HepG2 (cell line): ENCODE data around the gene EYA4. TPM values are rescaled to one million over a fixed set of nuclear protein-coding genes. Genes with fewer than 3 reads are reported as not detected.

Experiments used
- ATAC-seq: fragments of 200-7000 bp; cut with Tn5 transposase; 3 replicates; pipeline ENCODE4 v1.9.1; 2020; ENCODE audit warnings: mild to moderate bottlenecking, moderate library complexity
- BruUV-seq: library from RNA; stranded (reverse); fragments of 400-500 nt; replicated peaks from 2 replicates; lab custom pipeline; 2021; lab: Mats Ljungman, UMichigan
- CTCF ChIA-PET: fragments of 300-600 bp; formaldehyde crosslinking; extraction: SDS; loops from one replicate; lab custom pipeline; 2021; ENCODE audit warnings: low total read pairs, inconsistent platforms, low intra/inter-chr PET ratio; lab: Yijun Ruan, JAX
- POLR2A ChIA-PET: fragments of 350-600 bp; sonication (Branson Sonifier 250); formaldehyde crosslinking; loops from one replicate; lab custom pipeline; 2020; ENCODE audit warnings: antibody characterized with exemption, inconsistent platforms; lab: Yijun Ruan, JAX
- DNase-seq: peaks from one replicate; pipeline ENCODE4 v3.0.0-alpha.2; 2015; ENCODE audit warnings: low spot score
- FAIRE-seq: peaks from 3 replicates; lab custom pipeline; 2011; peaks lifted over from hg19 to GRCh38; lab: Jason Lieb, UNC
- H2AFZ ChIP-seq: one replicate; pipeline ENCODE4 v1.6.1; 2011; ENCODE audit warnings: low read length, inconsistent platforms
- H3K27ac ChIP-seq: fragments of 300-600 bp; 3 replicates; pipeline ENCODE4 v1.8.0; 2011; ENCODE audit warnings: mixed run types, mild to moderate bottlenecking, mixed read lengths, low read length, inconsistent platforms; ENCODE audit not compliant: insufficient read depth; ENCODE audit errors: extremely low read length
- H3K27me3 ChIP-seq, 2 experiments: fragments of 200-600 bp in 1 of 2; 2 replicates in 1 of 2; 3 replicates in 1 of 2; pipeline versions ENCODE4 v1.6.0 to v1.8.0; 2011; ENCODE audit warnings: low read length in 2 of 2, mild to moderate bottlenecking in 2 of 2, moderate library complexity in 2 of 2, inconsistent platforms in 1 of 2; ENCODE audit not compliant: insufficient read depth in 2 of 2, control insufficient read depth in 1 of 2
- H3K36me3 ChIP-seq, 2 experiments: fragments of 200-600 bp in 1 of 2; replicated peaks in 1 of 2; 2 replicates in 1 of 2; 3 replicates in 1 of 2; pipeline versions ENCODE4 v1.5.1 to v1.8.0; 2011; ENCODE audit warnings: low read length in 2 of 2, inconsistent platforms in 1 of 2; ENCODE audit not compliant: insufficient read depth in 2 of 2, control insufficient read depth in 1 of 2
- H3K4me1 ChIP-seq: 2 replicates; pipeline ENCODE4 v1.5.1; 2012; ENCODE audit warnings: low read length, inconsistent platforms; ENCODE audit not compliant: insufficient read depth
- H3K4me2 ChIP-seq: 2 replicates; pipeline ENCODE4 v1.6.0; 2011; ENCODE audit warnings: low read depth, low read length, inconsistent platforms
- H3K4me3 ChIP-seq, 3 experiments: fragments of 200-600 bp in 1 of 3; sonication (generic), shearing (Covaris generic) in 1 of 3; replicated peaks in 1 of 3; 2 replicates each; pipeline ENCODE4 v1.5.1; 2011 to 2016; ENCODE audit warnings: low read length in 3 of 3, inconsistent platforms in 2 of 3, low read depth in 2 of 3, mild to moderate bottlenecking in 2 of 3, control low read depth in 1 of 3, mixed read lengths in 1 of 3; ENCODE audit not compliant: insufficient read depth in 1 of 3
- H3K79me2 ChIP-seq: one replicate; pipeline ENCODE4 v1.6.1; 2011; ENCODE audit warnings: low read length, inconsistent platforms; ENCODE audit not compliant: insufficient read depth
- H3K9ac ChIP-seq: 2 replicates; pipeline ENCODE4 v1.6.0; 2011; ENCODE audit warnings: mild to moderate bottlenecking, low read depth, low read length, inconsistent platforms; ENCODE audit not compliant: insufficient read depth
- H3K9me3 ChIP-seq: 2 replicates; pipeline ENCODE4 v1.5.1; 2012; ENCODE audit warnings: mild to moderate bottlenecking, low read length
- H4K20me1 ChIP-seq: 2 replicates; pipeline ENCODE4 v1.6.0; 2011; ENCODE audit warnings: inconsistent platforms, mild to moderate bottlenecking, low read length, moderate library complexity; ENCODE audit not compliant: insufficient read depth
- GTF2F1 ChIP-seq: fragments of 150-350 bp; IDR thresholded peaks from 2 replicates; pipeline ENCODE4 v1.6.1; 2014; ENCODE audit warnings: low read length
- GZF1 ChIP-seq: sonication (generic); formaldehyde crosslinking; IDR thresholded peaks from 2 replicates; pipeline ENCODE4 v1.5.1; 2020; ENCODE audit warnings: mild to moderate bottlenecking, missing genetic modification reagents
- HHEX ChIP-seq: IDR thresholded peaks from 2 replicates; pipeline ENCODE4 v1.6.1; 2016; ENCODE audit warnings: control low read depth
- JUN ChIP-seq: sonication (generic); formaldehyde crosslinking; IDR thresholded peaks from 2 replicates; pipeline ENCODE4 v1.4.0; 2020; ENCODE audit warnings: mild to moderate bottlenecking, missing genetic modification reagents
- MAZ ChIP-seq, 2 experiments: sonication (generic) in 1 of 2; formaldehyde crosslinking in 1 of 2; IDR thresholded peaks; 2 replicates each; pipeline versions ENCODE4 v1.5.0 to v1.6.1; 2012 to 2020; ENCODE audit warnings: low read depth in 2 of 2, mild to moderate bottlenecking in 2 of 2, borderline replicate concordance in 1 of 2, improper control_type of control experiment in 1 of 2, low read length in 1 of 2, missing genetic modification reagents in 1 of 2, moderate library complexity in 1 of 2
- MTA1 ChIP-seq: sonication (generic); formaldehyde crosslinking; IDR thresholded peaks from 2 replicates; pipeline ENCODE4 v1.4.0; 2020; ENCODE audit warnings: missing genetic modification reagents, mild to moderate bottlenecking, borderline replicate concordance
- MTF2 ChIP-seq: sonication (generic); formaldehyde crosslinking; IDR thresholded peaks from 2 replicates; pipeline ENCODE4 v1.5.0; 2020; ENCODE audit warnings: missing genetic modification reagents, borderline replicate concordance
- RAD21 ChIP-seq: fragments of 450-650 bp; formaldehyde crosslinking; IDR thresholded peaks from 2 replicates; pipeline ENCODE4 v1.5.0; 2020; ENCODE audit warnings: mild to moderate bottlenecking
- TBL1XR1 ChIP-seq: fragments of 150-350 bp; IDR thresholded peaks from 2 replicates; pipeline ENCODE4 v1.6.1; 2014; ENCODE audit warnings: borderline replicate concordance, low read length; ENCODE audit not compliant: partially characterized antibody
- WIZ ChIP-seq: sonication (generic); formaldehyde crosslinking; IDR thresholded peaks from 2 replicates; pipeline ENCODE4 v1.5.1; 2020; ENCODE audit warnings: mild to moderate bottlenecking, missing genetic modification reagents
- ZBTB3 ChIP-seq: sonication (generic); formaldehyde crosslinking; IDR thresholded peaks from 2 replicates; pipeline ENCODE4 v1.4.0; 2020; ENCODE audit warnings: low read depth, mild to moderate bottlenecking, moderate library complexity, missing genetic modification reagents, borderline replicate concordance
- ZNF572 ChIP-seq: sonication (generic); formaldehyde crosslinking; IDR thresholded peaks from 2 replicates; pipeline ENCODE4 v1.5.1; 2020; ENCODE audit warnings: mild to moderate bottlenecking, missing genetic modification reagents
- WGBS: methylation state at CpG from one replicate; pipeline ENCODE4 v1.1.6; 2017; ENCODE audit warnings: low lambda C conversion rate; 5-methylcytosine and 5-hydroxymethylcytosine counted together
- in situ Hi-C: cut with HindIII; loops from 2 replicates; pipeline ENCODE4 v1.10.0; 2017; ENCODE audit warnings: low pct_unique_long_range_greater_than_20kb; ENCODE audit not compliant: extremely low pct_ligation_motif_present
- intact Hi-C: fragments of 100-400 bp; cut with micrococcal nuclease; formaldehyde crosslinking; loops from one replicate; pipeline ENCODE4 v1.10.0; 2022; ENCODE audit not compliant: unreplicated experiment
- polyA plus RNA-seq, 8 experiments: library from polyadenylated mRNA; depleted of rRNA in 3 of 8; stranded (reverse) in 7 of 8; unstranded in 1 of 8; fragments of >200 nt; fragmentation: Illumina TruSeq in 4 of 8; extraction: Trizol in 4 of 8; gene quantifications; 2 replicates each; pipeline versions ENCODE4 v1.2.1 to v1.2.3, GENCODE V29; 2011 to 2016; ENCODE audit warnings: low read depth in 4 of 8, missing spikeins in 1 of 8, mixed read lengths in 1 of 8; ENCODE audit not compliant: insufficient read depth in 1 of 8
- total RNA-seq, 5 experiments: library from RNA; depleted of rRNA; stranded (reverse); fragments of >200 nt; fragmentation: Illumina TruSeq; extraction: Trizol; gene quantifications; 2 replicates each; pipeline ENCODE4 v1.2.3, GENCODE V29; 2016; ENCODE audit warnings: low read depth in 1 of 5
- TF ChIP-seq, protein P1 (sequence below): sonication (generic); formaldehyde crosslinking; IDR thresholded peaks from 2 replicates; pipeline ENCODE4 v1.4.0; 2020; ENCODE audit warnings: missing genetic modification reagents, borderline replicate concordance

Gene EYA4
- total and polyA plus RNA-seq, 2 of the 13 experiments (the other 11 are each of a cell fraction or from before 2014, with no cell fraction given): not detected

DNA sequence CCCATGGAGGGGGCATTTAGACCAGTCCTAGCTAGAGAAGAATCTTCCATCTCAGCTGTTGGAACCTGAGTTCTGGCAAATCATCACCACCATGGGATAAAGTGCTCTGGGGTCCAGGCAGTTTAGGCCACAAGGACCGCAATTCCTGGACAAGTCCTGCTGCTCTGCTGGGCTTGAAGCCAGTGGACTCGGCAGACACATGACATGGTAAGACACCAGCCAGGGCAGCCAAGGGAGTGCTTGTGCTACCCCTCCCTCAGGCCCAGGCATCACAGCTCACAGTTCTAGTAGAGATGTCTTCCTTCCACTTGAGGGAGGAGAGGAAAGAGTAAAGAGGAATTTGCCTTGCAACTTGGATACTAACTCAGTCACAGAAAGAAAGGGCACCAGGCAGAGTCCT is 246.0 kb downstream of the EYA4 start:
- no peak for TF ChIP-seq MAZ (IDR thresholded peaks at IDR 0.05; ENCODE audit: borderline replicate concordance, low read depth, low read length)
- TF ChIP-seq MAZ (CRISPR knock-in tag; IDR thresholded peaks at IDR 0.05; ENCODE audit: low read depth): no peak
- TF ChIP-seq MTF2 (CRISPR knock-in tag): no peak
- TF ChIP-seq ZNF572 (CRISPR knock-in tag): no peak
- TF ChIP-seq JUN (CRISPR knock-in tag): no peak
- TF ChIP-seq, all 625 proteins: peak for 0
- Histone ChIP-seq H3K9me3 (no peaks in the 10 kb centered on the region), H3K4me2 (no peak overlapping the region), H3K9ac (no peak overlapping the region), H3K79me2 (no peaks in the 10 kb centered on the region), H3K4me1 (no peaks in the 10 kb centered on the region), H3K36me3 (no peaks in the 10 kb centered on the region), H3K4me3 (no peak overlapping the region), H3K27me3 (no peaks in the 10 kb centered on the region; a peak in 1 of 5 replicates), H2AFZ (no peak overlapping the region), H4K20me1 (no peaks in the 10 kb centered on the region), H3K27ac (no peak overlapping the region)
- ATAC-seq (no peak), DNase-seq (no peak), FAIRE-seq (no peak)
- intact Hi-C loops: no loop called here
- no TSS peak for BruUV-seq
- CTCF ChIA-PET: no interaction called here
- WGBS: 20% methylated on average over 2 of the region's 2 CpGs
- POLR2A ChIA-PET: no interaction called here
- in situ Hi-C loops: no loop called here

DNA sequence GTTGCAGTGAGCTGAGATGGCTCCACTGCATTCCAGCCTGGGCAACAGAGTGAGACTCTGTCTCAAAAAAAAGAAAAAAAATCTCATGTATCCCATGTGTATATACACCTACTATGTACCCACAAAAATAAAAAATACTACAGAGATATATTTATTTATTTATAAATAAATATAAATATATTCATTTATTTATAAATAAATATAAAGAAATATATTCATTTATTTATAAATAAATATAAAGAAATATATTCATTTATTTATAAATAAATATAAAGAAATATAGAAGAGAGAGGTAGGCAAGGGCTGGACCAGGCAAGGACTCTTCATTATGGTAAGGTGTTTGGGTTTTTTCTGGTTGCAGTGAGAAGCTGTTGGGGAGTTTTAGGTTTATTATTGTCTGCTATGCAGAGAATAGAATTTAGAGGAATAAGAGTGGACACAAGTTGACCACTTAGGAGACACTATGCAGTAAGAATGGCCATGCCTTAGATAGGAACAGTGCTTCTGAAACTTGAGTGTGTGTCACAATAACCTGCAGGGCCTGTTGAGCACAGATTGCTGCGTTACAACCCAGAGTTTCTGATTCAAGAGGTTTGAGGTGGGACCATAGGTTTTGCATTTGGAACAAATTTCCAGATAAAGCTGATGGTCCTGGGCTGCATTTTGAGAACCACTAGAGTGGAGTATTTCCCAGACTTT is 254.2 kb downstream of the EYA4 start:
- H3K4me2 ChIP-seq: no peak overlapping the region
- no peak overlapping the region for H3K4me3 ChIP-seq
- in situ Hi-C loops: no loop called here
- H3K27me3 ChIP-seq: no peaks in the 10 kb centered on the region
- H4K20me1 ChIP-seq: no peaks in the 10 kb centered on the region
- H3K4me1 ChIP-seq: no peaks in the 10 kb centered on the region
- H3K9ac ChIP-seq: no peak overlapping the region
- H3K27ac ChIP-seq: no peak overlapping the region
- WGBS: 0% methylated on average over 1 of the region's 1 CpG
- no peaks in the 10 kb centered on the region for H3K79me2 ChIP-seq
- no peak for FAIRE-seq
- ChIA-PET CTCF (no interaction called here), POLR2A (no interaction called here)
- no peaks in the 10 kb centered on the region for H3K9me3 ChIP-seq
- DNase-seq: no peak
- ATAC-seq: no peak
- BruUV-seq: no TSS peak
- intact Hi-C loops: no loop called here
- H2AFZ ChIP-seq: no peak overlapping the region
- no peaks in the 10 kb centered on the region for H3K36me3 ChIP-seq
- TF ChIP-seq, protein P1, sequence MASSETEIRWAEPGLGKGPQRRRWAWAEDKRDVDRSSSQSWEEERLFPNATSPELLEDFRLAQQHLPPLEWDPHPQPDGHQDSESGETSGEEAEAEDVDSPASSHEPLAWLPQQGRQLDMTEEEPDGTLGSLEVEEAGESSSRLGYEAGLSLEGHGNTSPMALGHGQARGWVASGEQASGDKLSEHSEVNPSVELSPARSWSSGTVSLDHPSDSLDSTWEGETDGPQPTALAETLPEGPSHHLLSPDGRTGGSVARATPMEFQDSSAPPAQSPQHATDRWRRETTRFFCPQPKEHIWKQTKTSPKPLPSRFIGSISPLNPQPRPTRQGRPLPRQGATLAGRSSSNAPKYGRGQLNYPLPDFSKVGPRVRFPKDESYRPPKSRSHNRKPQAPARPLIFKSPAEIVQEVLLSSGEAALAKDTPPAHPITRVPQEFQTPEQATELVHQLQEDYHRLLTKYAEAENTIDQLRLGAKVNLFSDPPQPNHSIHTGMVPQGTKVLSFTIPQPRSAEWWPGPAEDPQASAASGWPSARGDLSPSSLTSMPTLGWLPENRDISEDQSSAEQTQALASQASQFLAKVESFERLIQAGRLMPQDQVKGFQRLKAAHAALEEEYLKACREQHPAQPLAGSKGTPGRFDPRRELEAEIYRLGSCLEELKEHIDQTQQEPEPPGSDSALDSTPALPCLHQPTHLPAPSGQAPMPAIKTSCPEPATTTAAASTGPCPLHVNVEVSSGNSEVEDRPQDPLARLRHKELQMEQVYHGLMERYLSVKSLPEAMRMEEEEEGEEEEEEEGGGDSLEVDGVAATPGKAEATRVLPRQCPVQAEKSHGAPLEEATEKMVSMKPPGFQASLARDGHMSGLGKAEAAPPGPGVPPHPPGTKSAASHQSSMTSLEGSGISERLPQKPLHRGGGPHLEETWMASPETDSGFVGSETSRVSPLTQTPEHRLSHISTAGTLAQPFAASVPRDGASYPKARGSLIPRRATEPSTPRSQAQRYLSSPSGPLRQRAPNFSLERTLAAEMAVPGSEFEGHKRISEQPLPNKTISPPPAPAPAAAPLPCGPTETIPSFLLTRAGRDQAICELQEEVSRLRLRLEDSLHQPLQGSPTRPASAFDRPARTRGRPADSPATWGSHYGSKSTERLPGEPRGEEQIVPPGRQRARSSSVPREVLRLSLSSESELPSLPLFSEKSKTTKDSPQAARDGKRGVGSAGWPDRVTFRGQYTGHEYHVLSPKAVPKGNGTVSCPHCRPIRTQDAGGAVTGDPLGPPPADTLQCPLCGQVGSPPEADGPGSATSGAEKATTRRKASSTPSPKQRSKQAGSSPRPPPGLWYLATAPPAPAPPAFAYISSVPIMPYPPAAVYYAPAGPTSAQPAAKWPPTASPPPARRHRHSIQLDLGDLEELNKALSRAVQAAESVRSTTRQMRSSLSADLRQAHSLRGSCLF (CRISPR knock-in tag): no peak
- TF ChIP-seq WIZ: no peak
- no peak for TF ChIP-seq RAD21 (CRISPR knock-in tag)
- no peak for TF ChIP-seq TBL1XR1
- TF ChIP-seq GZF1: no peak
- TF ChIP-seq HHEX: no peak
- no peak for TF ChIP-seq GTF2F1
- TF ChIP-seq MTA1 (CRISPR knock-in tag): no peak
- TF ChIP-seq ZBTB3 (CRISPR knock-in tag): no peak
